ENCODE measurements around the gene MTFR1L. TPM values are rescaled to one million over a fixed set of nuclear protein-coding genes. Genes with fewer than 3 reads are reported as not detected.

The MTFR1L gene
- polyA plus RNA-seq, 3 donors = 67.3 to 73.5 (median 69.9) TPM

DNA sequence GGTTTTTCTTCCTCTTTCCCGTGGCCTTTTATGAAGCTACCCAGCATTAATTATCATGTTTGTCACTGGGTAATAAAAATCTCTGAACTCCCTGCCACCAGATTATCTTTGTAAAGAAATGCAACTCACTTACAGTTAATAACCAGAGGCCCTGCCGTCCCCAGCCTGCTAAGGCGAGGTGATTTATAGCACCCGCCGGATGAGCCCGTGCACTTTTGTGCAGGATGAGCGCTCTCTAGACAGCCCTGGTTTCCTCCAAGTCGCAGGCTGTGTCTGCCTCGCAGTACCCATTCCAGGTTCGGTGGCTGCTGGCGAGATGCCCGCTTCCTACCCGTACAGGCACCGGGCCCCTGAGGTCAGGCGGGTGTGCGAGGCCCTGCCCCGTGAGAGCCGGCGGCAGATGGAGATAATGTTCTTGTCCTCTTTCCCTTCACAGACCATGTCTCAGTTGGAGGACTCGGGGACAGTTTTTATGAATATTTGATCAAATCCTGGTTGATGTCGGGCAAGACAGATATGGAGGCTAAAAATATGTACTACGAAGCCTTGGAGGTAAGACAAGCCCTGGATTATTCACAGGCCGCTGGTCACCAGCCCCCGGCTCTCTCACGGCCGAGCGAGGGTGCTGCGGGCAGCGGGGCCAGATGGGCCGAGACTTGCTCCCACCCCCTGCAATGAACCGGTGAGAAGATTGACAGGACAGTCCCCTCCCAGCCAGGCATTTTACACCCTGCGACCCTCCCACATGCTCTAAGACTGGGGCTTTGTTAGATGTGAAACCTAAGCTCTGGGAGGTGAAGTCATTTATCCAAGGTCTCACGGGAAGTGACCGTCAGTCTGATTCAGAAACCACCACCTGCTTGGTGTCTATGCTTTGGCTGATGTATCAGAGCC lies 48.3 kb upstream of the MTFR1L start:
- WGBS (ENCODE audit: insufficient coverage) = 25% methylated on average over 28 of the region's 34 CpGs
- Histone ChIP-seq H4K20me1 (ENCODE audit: insufficient read depth, low read length) (no peaks in the 10 kb centered on the region), H2AFZ (ENCODE audit: insufficient read depth, low read depth, low read length, poor library complexity, severe bottlenecking) (no peak overlapping the region), H3K4me1 (ENCODE audit: control insufficient read depth in 1 of 2, insufficient read depth in 2 of 2, low read length in 2 of 2) (no peaks in the 10 kb centered on the region), H3K4me2 (replicated peaks; ENCODE audit: extremely low read depth, low read length, poor library complexity, severe bottlenecking) (no peak overlapping the region), H3K4me3 (replicated peaks in 1 of 3; ENCODE audit: low read depth in 2 of 3, low read length in 3 of 3) (no peak overlapping the region), H3K36me3 (replicated peaks in 1 of 2; ENCODE audit: control insufficient read depth in 1 of 2, insufficient read depth in 2 of 2, low read length in 2 of 2) (peaks cover 9 to 23% of the 10 kb centered on the region in 2 donors), H3K9me3 (replicated peaks in 1 of 2; ENCODE audit: control insufficient read depth in 1 of 2, insufficient read depth in 1 of 2, low read length in 2 of 2) (no peaks in the 10 kb centered on the region), H3K9ac (ENCODE audit: insufficient read depth, low read length, poor library complexity, severe bottlenecking) (peak overlapping the region; percentile 4), H3K79me2 (ENCODE audit: insufficient read depth, low read length) (no peaks in the 10 kb centered on the region), H3K27ac (ENCODE audit: low read depth in 1 of 2, low read length in 2 of 2) (no peak overlapping the region), H3K27me3 (ENCODE audit: control insufficient read depth in 2 of 2, insufficient read depth in 2 of 2, low read length in 2 of 2) (no peaks in the 10 kb centered on the region)
- Mint-ChIP-seq H3K4me3 (peak overlapping the region in 1 of 2 donors; percentile 13), H3K27me3 (ENCODE audit: low read depth in 3 of 3) (peaks cover 3 to 25% (median 9%) of the 10 kb centered on the region in 3 donors), H3K4me1 (peaks cover 25% of the 10 kb centered on the region), H3K9me3 (peaks cover 0 to 2% (median 0%) of the 10 kb centered on the region in 7 donors), H3K27ac (peak overlapping the region in 1 of 7 donors; percentile 36), H3K36me3 (peaks cover 39 to 50% of the 10 kb centered on the region in 2 donors)
- TF ChIP-seq, protein P1, sequence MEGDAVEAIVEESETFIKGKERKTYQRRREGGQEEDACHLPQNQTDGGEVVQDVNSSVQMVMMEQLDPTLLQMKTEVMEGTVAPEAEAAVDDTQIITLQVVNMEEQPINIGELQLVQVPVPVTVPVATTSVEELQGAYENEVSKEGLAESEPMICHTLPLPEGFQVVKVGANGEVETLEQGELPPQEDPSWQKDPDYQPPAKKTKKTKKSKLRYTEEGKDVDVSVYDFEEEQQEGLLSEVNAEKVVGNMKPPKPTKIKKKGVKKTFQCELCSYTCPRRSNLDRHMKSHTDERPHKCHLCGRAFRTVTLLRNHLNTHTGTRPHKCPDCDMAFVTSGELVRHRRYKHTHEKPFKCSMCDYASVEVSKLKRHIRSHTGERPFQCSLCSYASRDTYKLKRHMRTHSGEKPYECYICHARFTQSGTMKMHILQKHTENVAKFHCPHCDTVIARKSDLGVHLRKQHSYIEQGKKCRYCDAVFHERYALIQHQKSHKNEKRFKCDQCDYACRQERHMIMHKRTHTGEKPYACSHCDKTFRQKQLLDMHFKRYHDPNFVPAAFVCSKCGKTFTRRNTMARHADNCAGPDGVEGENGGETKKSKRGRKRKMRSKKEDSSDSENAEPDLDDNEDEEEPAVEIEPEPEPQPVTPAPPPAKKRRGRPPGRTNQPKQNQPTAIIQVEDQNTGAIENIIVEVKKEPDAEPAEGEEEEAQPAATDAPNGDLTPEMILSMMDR (IDR thresholded peaks at IDR 0.05) = no peak
- no peak for DNase-seq
- intact Hi-C loops (cut with micrococcal nuclease) = no loop called here

- peaks cover 0 to 2% (median 0%) of the 10 kb centered on the region in 7 donors for H3K9me3 Mint-ChIP-seq
- H3K36me3 ChIP-seq (replicated peaks in 1 of 2; ENCODE audit: control insufficient read depth in 1 of 2, insufficient read depth in 2 of 2, low read length in 2 of 2) = peaks cover 9 to 23% of the 10 kb centered on the region in 2 donors
- H3K4me1 Mint-ChIP-seq = peaks cover 25% of the 10 kb centered on the region
- no peak overlapping the region for H3K4me2 ChIP-seq (replicated peaks; ENCODE audit: extremely low read depth, low read length, poor library complexity, severe bottlenecking)
- no peaks in the 10 kb centered on the region for H3K9me3 ChIP-seq (replicated peaks in 1 of 2; ENCODE audit: control insufficient read depth in 1 of 2, insufficient read depth in 1 of 2, low read length in 2 of 2)
- no peak overlapping the region for H2AFZ ChIP-seq (ENCODE audit: insufficient read depth, low read depth, low read length, poor library complexity, severe bottlenecking)
- TF ChIP-seq, protein P1 (IDR thresholded peaks at IDR 0.05) = no peak
- no peaks in the 10 kb centered on the region for H3K79me2 ChIP-seq (ENCODE audit: insufficient read depth, low read length)
- H3K27ac Mint-ChIP-seq = no peak overlapping the region
- no peaks in the 10 kb centered on the region for H3K4me1 ChIP-seq (ENCODE audit: control insufficient read depth in 1 of 2, insufficient read depth in 2 of 2, low read length in 2 of 2)
- no peak for DNase-seq
- no peaks in the 10 kb centered on the region for H3K27me3 ChIP-seq (ENCODE audit: control insufficient read depth in 2 of 2, insufficient read depth in 2 of 2, low read length in 2 of 2)
- peaks cover 45 to 50% of the 10 kb centered on the region in 2 donors for H3K36me3 Mint-ChIP-seq
- no peak overlapping the region for H3K9ac ChIP-seq (ENCODE audit: insufficient read depth, low read length, poor library complexity, severe bottlenecking)
- no peak overlapping the region for H3K4me3 Mint-ChIP-seq
- no peak overlapping the region for H3K4me3 ChIP-seq (replicated peaks in 1 of 3; ENCODE audit: low read depth in 2 of 3, low read length in 3 of 3)
- WGBS (ENCODE audit: insufficient coverage) = 100% methylated on average over 1 of the region's 5 CpGs
- no peaks in the 10 kb centered on the region for H4K20me1 ChIP-seq (ENCODE audit: insufficient read depth, low read length)
- H3K27ac ChIP-seq (ENCODE audit: low read depth in 1 of 2, low read length in 2 of 2) = no peak overlapping the region
- peaks cover 3 to 25% (median 9%) of the 10 kb centered on the region in 3 donors for H3K27me3 Mint-ChIP-seq (ENCODE audit: low read depth in 3 of 3)
- intact Hi-C loops (cut with micrococcal nuclease) = no loop called here
Observed at GRCh38 chr1:25772164-25772563, 47.6 kb upstream of the MTFR1L start.
